HG03354 (cell line): Measurements from ENCODE around the gene B4GALT1.
"Not testable (repeated sequence)": the region's sequence is repeated elsewhere in the genome, so short reads cannot be mapped to it uniquely, and the experiment has no call there.

Experiments used
- ATAC-seq: cut with Tn5 transposase; IDR thresholded peaks from one replicate; pipeline ENCODE4 v1.9.1; 2021; ENCODE audit warnings: mild to moderate bottlenecking; ENCODE audit not compliant: unreplicated experiment, poor library complexity, severe bottlenecking

B4GALT1 gene

GRCh38 chr9:33106827-33107621 lies 60.1 kb downstream of the B4GALT1 start:
- ATAC-seq = no peak

GRCh38 chr9:33106372-33106771 lies 60.8 kb downstream of the B4GALT1 start:
- no peak for ATAC-seq

GRCh38 chr9:33105959-33106358 lies 61.2 kb downstream of the B4GALT1 start:
- no peak for ATAC-seq

- no peak for ATAC-seq
These were observed 61.6 kb downstream of the B4GALT1 start for GRCh38 chr9:33105504-33105903.

- ATAC-seq = no peak
These were observed 62.7 kb downstream of the B4GALT1 start for GRCh38 chr9:33104401-33104800.

GRCh38 chr9:33103501-33104281 lies 63.4 kb downstream of the B4GALT1 start:
- no peak for ATAC-seq

GRCh38 chr9:33102551-33103210 lies 64.5 kb downstream of the B4GALT1 start:
- ATAC-seq = no peak

- no peak for ATAC-seq
These were observed 65.8 kb downstream of the B4GALT1 start for GRCh38 chr9:33101104-33101951.

GRCh38 chr9:33099754-33100153 lies 67.4 kb downstream of the B4GALT1 start:
- no peak for ATAC-seq

GRCh38 chr9:33097192-33097591 lies 69.9 kb downstream of the B4GALT1 start:
- no peak for ATAC-seq

GRCh38 chr9:33092634-33093033 lies 74.5 kb downstream of the B4GALT1 start:
- ATAC-seq = no peak

GRCh38 chr9:33085672-33086071 lies 81.5 kb downstream of the B4GALT1 start:
- ATAC-seq = not testable (repeated sequence)

- no peak for ATAC-seq
These were observed 84.4 kb downstream of the B4GALT1 start for GRCh38 chr9:33082538-33083326.

- ATAC-seq = no peak
These were observed 85.0 kb downstream of the B4GALT1 start for GRCh38 chr9:33082128-33082527.

- peak; percentile 49 for ATAC-seq
These were observed 85.8 kb downstream of the B4GALT1 start for GRCh38 chr9:33081128-33081851.

GRCh38 chr9:33080534-33080933 lies 86.6 kb downstream of the B4GALT1 start:
- no peak for ATAC-seq

- peak; percentile 99 for ATAC-seq
These were observed 90.8 kb downstream of the B4GALT1 start, which contains the start of gene SMU1 for GRCh38 chr9:33076046-33077004. TSS of gene SMU1 (minus strand) at chr9:33076674. CDS start at chr9:33076608, 66 bp downstream.
